ENCODE results near the gene PFKFB2. TPM values are rescaled to one million over a fixed set of nuclear protein-coding genes. Genes with fewer than 3 reads are reported as not detected.

The PFKFB2 gene
- total RNA-seq, 1 experiment from 2014 or later, result 16.8 TPM

DNA sequence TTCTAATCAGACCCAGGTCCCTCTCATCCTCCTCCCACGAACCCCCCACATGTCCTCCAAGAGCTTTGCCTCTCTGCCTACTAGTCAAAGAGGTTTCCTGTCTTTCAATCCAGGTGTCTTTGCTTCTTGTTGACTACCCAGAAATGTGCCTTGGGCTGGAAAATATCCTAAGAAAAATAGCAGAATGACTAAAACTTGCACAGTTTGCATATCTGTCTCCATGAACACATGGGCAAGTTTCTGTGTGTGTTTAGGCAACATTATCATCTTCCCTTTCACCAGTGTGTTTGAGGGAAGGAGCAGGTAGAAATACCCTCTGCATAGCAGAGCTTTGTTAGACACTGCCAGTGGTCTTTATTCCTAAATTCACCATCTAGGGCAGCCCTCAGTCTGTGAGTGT lies 22.1 kb upstream of the PFKFB2 start:
- ChIA-PET CTCF (interaction anchor here (1.5 to 2.1 kb wide), 2 partner anchors 49 to 53 kb away, joined by 3 to 10 read pairs; no protein-coding TSS in a partner anchor), POLR2A (no interaction called here)
- Mint-ChIP-seq H3K4me1 (peaks cover 53% of the 10 kb centered on the region), H3K9me3 (no peaks in the 10 kb centered on the region), H3K27me3 (ENCODE audit: low read depth) (no peaks in the 10 kb centered on the region), H3K36me3 (no peaks in the 10 kb centered on the region), H3K27ac (no peak overlapping the region), H3K4me3 (no peak overlapping the region)
- DNase-seq (ENCODE audit: low spot score) (no peak), ATAC-seq (no peak)
- TF ChIP-seq ETV6 (CRISPR knock-in tag; IDR thresholded peaks at IDR 0.05) (no peak), ZNF671 (CRISPR knock-in tag; IDR thresholded peaks at IDR 0.05) (no peak), RELA (CRISPR knock-in tag; IDR thresholded peaks at IDR 0.05; ENCODE audit: borderline replicate concordance) (no peak), JUN (CRISPR knock-in tag; IDR thresholded peaks at IDR 0.05) (no peak), CBFB (CRISPR knock-in tag; IDR thresholded peaks at IDR 0.05; ENCODE audit: low read depth) (no peak), ESRRA (CRISPR knock-in tag; IDR thresholded peaks at IDR 0.05; ENCODE audit: borderline replicate concordance) (no peak), JAZF1 (CRISPR knock-in tag; IDR thresholded peaks at IDR 0.05) (no peak)
- TF ChIP-seq, protein P1, sequence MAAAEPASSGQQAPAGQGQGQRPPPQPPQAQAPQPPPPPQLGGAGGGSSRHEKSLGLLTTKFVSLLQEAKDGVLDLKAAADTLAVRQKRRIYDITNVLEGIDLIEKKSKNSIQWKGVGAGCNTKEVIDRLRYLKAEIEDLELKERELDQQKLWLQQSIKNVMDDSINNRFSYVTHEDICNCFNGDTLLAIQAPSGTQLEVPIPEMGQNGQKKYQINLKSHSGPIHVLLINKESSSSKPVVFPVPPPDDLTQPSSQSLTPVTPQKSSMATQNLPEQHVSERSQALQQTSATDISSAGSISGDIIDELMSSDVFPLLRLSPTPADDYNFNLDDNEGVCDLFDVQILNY (CRISPR knock-in tag; IDR thresholded peaks at IDR 0.05), result no peak
- TF ChIP-seq, protein P2, sequence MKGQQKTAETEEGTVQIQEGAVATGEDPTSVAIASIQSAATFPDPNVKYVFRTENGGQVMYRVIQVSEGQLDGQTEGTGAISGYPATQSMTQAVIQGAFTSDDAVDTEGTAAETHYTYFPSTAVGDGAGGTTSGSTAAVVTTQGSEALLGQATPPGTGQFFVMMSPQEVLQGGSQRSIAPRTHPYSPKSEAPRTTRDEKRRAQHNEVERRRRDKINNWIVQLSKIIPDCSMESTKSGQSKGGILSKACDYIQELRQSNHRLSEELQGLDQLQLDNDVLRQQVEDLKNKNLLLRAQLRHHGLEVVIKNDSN (CRISPR knock-in tag; IDR thresholded peaks at IDR 0.05), result no peak

DNA sequence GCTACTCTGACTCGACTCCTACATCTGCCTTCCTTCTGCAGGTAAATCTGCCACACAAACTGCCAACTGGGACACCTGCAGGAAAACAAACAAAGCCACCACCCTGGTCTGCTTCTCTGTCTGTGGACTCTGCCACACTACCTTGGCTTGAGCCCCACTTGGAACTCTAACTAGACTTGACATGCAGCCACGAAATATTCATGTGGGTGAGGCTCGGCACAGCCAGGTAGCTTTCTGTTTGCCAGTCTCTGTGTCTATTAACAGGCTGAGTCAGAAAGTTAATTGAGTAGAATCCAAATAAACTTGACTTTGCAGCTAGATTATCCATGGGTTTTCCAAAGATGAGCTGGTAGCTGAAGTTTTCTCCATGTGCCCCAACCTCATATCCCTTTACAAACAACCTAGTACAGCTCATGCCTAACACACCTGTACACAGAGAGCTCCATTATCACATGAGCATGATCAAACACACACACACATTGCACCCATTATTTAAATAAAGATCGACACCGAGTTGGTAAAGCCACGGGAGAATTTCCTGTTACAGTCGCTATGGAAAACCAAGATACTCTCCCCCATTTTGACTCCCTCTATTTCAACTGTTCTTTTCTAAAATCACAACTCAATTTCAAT lies 21.3 kb upstream of the PFKFB2 start:
- POLR2A ChIA-PET, result interaction anchor here (1.0 to 2.2 kb wide), 3 partner anchors 13 to 290 kb away, joined by 4 to 22 read pairs (median 5); partner anchors contain the start of genes CD55 and PFKFB2
- TF ChIP-seq, protein P3, sequence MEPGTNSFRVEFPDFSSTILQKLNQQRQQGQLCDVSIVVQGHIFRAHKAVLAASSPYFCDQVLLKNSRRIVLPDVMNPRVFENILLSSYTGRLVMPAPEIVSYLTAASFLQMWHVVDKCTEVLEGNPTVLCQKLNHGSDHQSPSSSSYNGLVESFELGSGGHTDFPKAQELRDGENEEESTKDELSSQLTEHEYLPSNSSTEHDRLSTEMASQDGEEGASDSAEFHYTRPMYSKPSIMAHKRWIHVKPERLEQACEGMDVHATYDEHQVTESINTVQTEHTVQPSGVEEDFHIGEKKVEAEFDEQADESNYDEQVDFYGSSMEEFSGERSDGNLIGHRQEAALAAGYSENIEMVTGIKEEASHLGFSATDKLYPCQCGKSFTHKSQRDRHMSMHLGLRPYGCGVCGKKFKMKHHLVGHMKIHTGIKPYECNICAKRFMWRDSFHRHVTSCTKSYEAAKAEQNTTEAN (CRISPR knock-in tag; IDR thresholded peaks at IDR 0.05), result no peak
- no peak for TF ChIP-seq NFATC4 (CRISPR knock-in tag; IDR thresholded peaks at IDR 0.05)
- no peak for TF ChIP-seq ETV6 (CRISPR knock-in tag; IDR thresholded peaks at IDR 0.05)
- TF ChIP-seq, protein P4, sequence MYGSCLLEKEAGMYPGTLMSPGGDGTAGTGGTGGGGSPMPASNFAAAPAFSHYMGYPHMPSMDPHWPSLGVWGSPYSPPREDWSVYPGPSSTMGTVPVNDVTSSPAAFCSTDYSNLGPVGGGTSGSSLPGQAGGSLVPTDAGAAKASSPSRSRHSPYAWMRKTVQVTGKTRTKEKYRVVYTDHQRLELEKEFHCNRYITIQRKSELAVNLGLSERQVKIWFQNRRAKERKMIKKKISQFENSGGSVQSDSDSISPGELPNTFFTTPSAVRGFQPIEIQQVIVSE (CRISPR knock-in tag; IDR thresholded peaks at IDR 0.05; ENCODE audit: borderline replicate concordance), result no peak
- TF ChIP-seq ZNF317 (CRISPR knock-in tag; IDR thresholded peaks at IDR 0.05; ENCODE audit: borderline replicate concordance, low read depth), result no peak
- TF ChIP-seq TP53 (CRISPR knock-in tag; IDR thresholded peaks at IDR 0.05), result no peak
- TF ChIP-seq GRHL2 (CRISPR knock-in tag; IDR thresholded peaks at IDR 0.05; ENCODE audit: insufficient replicate concordance, severe bottlenecking), result no peak
- TF ChIP-seq, protein P5, sequence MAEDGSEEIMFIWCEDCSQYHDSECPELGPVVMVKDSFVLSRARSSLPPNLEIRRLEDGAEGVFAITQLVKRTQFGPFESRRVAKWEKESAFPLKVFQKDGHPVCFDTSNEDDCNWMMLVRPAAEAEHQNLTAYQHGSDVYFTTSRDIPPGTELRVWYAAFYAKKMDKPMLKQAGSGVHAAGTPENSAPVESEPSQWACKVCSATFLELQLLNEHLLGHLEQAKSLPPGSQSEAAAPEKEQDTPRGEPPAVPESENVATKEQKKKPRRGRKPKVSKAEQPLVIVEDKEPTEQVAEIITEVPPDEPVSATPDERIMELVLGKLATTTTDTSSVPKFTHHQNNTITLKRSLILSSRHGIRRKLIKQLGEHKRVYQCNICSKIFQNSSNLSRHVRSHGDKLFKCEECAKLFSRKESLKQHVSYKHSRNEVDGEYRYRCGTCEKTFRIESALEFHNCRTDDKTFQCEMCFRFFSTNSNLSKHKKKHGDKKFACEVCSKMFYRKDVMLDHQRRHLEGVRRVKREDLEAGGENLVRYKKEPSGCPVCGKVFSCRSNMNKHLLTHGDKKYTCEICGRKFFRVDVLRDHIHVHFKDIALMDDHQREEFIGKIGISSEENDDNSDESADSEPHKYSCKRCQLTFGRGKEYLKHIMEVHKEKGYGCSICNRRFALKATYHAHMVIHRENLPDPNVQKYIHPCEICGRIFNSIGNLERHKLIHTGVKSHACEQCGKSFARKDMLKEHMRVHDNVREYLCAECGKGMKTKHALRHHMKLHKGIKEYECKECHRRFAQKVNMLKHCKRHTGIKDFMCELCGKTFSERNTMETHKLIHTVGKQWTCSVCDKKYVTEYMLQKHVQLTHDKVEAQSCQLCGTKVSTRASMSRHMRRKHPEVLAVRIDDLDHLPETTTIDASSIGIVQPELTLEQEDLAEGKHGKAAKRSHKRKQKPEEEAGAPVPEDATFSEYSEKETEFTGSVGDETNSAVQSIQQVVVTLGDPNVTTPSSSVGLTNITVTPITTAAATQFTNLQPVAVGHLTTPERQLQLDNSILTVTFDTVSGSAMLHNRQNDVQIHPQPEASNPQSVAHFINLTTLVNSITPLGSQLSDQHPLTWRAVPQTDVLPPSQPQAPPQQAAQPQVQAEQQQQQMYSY (CRISPR knock-in tag; IDR thresholded peaks at IDR 0.05), result no peak
- no peak for TF ChIP-seq FOXP1 (CRISPR knock-in tag; IDR thresholded peaks at IDR 0.05; ENCODE audit: borderline replicate concordance)
- no peak for TF ChIP-seq FOXJ3 (CRISPR knock-in tag; IDR thresholded peaks at IDR 0.05; ENCODE audit: borderline replicate concordance)
- TF ChIP-seq, protein P6, sequence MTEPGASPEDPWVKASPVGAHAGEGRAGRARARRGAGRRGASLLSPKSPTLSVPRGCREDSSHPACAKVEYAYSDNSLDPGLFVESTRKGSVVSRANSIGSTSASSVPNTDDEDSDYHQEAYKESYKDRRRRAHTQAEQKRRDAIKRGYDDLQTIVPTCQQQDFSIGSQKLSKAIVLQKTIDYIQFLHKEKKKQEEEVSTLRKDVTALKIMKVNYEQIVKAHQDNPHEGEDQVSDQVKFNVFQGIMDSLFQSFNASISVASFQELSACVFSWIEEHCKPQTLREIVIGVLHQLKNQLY (CRISPR knock-in tag; IDR thresholded peaks at IDR 0.05), result no peak
- TF ChIP-seq, protein P7, sequence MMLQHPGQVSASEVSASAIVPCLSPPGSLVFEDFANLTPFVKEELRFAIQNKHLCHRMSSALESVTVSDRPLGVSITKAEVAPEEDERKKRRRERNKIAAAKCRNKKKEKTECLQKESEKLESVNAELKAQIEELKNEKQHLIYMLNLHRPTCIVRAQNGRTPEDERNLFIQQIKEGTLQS (CRISPR knock-in tag; conservative IDR thresholded peaks at IDR 0.05), result no peak
- no peak for TF ChIP-seq JUN (CRISPR knock-in tag; IDR thresholded peaks at IDR 0.05)
- TF ChIP-seq, protein P8, sequence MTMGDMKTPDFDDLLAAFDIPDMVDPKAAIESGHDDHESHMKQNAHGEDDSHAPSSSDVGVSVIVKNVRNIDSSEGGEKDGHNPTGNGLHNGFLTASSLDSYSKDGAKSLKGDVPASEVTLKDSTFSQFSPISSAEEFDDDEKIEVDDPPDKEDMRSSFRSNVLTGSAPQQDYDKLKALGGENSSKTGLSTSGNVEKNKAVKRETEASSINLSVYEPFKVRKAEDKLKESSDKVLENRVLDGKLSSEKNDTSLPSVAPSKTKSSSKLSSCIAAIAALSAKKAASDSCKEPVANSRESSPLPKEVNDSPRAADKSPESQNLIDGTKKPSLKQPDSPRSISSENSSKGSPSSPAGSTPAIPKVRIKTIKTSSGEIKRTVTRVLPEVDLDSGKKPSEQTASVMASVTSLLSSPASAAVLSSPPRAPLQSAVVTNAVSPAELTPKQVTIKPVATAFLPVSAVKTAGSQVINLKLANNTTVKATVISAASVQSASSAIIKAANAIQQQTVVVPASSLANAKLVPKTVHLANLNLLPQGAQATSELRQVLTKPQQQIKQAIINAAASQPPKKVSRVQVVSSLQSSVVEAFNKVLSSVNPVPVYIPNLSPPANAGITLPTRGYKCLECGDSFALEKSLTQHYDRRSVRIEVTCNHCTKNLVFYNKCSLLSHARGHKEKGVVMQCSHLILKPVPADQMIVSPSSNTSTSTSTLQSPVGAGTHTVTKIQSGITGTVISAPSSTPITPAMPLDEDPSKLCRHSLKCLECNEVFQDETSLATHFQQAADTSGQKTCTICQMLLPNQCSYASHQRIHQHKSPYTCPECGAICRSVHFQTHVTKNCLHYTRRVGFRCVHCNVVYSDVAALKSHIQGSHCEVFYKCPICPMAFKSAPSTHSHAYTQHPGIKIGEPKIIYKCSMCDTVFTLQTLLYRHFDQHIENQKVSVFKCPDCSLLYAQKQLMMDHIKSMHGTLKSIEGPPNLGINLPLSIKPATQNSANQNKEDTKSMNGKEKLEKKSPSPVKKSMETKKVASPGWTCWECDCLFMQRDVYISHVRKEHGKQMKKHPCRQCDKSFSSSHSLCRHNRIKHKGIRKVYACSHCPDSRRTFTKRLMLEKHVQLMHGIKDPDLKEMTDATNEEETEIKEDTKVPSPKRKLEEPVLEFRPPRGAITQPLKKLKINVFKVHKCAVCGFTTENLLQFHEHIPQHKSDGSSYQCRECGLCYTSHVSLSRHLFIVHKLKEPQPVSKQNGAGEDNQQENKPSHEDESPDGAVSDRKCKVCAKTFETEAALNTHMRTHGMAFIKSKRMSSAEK (CRISPR knock-in tag; IDR thresholded peaks at IDR 0.05; ENCODE audit: borderline replicate concordance), result no peak

More for the DNA sequence above, 21.3 kb upstream of the PFKFB2 start:
- no peaks in the 10 kb centered on the region for H3K27me3 Mint-ChIP-seq (ENCODE audit: low read depth)
- no peaks in the 10 kb centered on the region for H3K9me3 Mint-ChIP-seq
- H3K4me1 Mint-ChIP-seq, result peaks cover 49% of the 10 kb centered on the region
- DNase-seq (ENCODE audit: low spot score) (no peak), ATAC-seq (no peak)
- peak overlapping the region; percentile 48 for H3K4me3 Mint-ChIP-seq
- H3K27ac Mint-ChIP-seq, result peak overlapping the region; percentile 88
- H3K36me3 Mint-ChIP-seq, result no peaks in the 10 kb centered on the region
- CTCF ChIA-PET, result interaction anchor here (0.9 to 3.2 kb wide), 13 partner anchors 19 to 419 kb away, joined by 3 to 22 read pairs (median 5); partner anchors contain the start of genes EIF2D, PFKFB2 and YOD1

Measured in WTC11 (cell line).